BJ (cell line): ENCODE data around the gene LDLRAD4. TPM values are rescaled to one million over a fixed set of nuclear protein-coding genes. Genes with fewer than 3 reads are reported as not detected.

Experiments used
- CTCF ChIA-PET: fragments of 350-600 bp; formaldehyde crosslinking; extraction: SDS; loops from one replicate; lab custom pipeline; 2021; ENCODE audit warnings: antibody characterized with exemption, inconsistent platforms; lab: Yijun Ruan, JAX
- POLR2A ChIA-PET: fragments of 300-600 bp; sonication (Branson Sonifier 250); formaldehyde crosslinking; extraction: SDS; loops from one replicate; lab custom pipeline; 2021; ENCODE audit warnings: antibody characterized with exemption; lab: Charles Lee
- DNase-seq: peaks from one replicate; pipeline ENCODE4 v3.0.0-alpha.2; 2011; ENCODE audit warnings: low read depth
- H3K27me3 ChIP-seq: 2 replicates; pipeline ENCODE4 v1.6.0; 2011; ENCODE audit warnings: low read length; ENCODE audit not compliant: control insufficient read depth, insufficient read depth
- H3K36me3 ChIP-seq: 2 replicates; pipeline ENCODE4 v1.5.1; 2011; ENCODE audit warnings: low read length; ENCODE audit not compliant: control insufficient read depth, insufficient read depth
- H3K4me3 ChIP-seq: 2 replicates; pipeline ENCODE4 v1.5.1; 2011; ENCODE audit warnings: low read depth, mild to moderate bottlenecking, control low read depth, low read length
- CTCF ChIP-seq: IDR thresholded peaks from 2 replicates; pipeline ENCODE4 v1.5.1; 2011; ENCODE audit warnings: low read depth, mild to moderate bottlenecking, control low read depth, inconsistent platforms, low read length, moderate library complexity; ENCODE audit not compliant: insufficient read depth
- polyA plus RNA-seq: library from polyadenylated mRNA; depleted of rRNA; stranded (reverse); fragments of >200 nt; gene quantifications from 2 replicates; pipeline ENCODE4 v1.2.3, GENCODE V29; 2011

LDLRAD4 gene
- polyA plus RNA-seq, 1 experiment: not detected

GRCh38 chr18:13620818-13621445 is 402.4 kb downstream of the LDLRAD4 start:
- Histone ChIP-seq H3K4me3 (no peak overlapping the region), H3K27me3 (no peaks in the 10 kb centered on the region), H3K36me3 (no peaks in the 10 kb centered on the region)
- no peak for TF ChIP-seq CTCF
- CTCF ChIA-PET: no interaction called here
- POLR2A ChIA-PET: no interaction called here
- DNase-seq: no peak

- POLR2A ChIA-PET: no interaction called here
- Histone ChIP-seq H3K4me3 (no peak overlapping the region), H3K36me3 (no peaks in the 10 kb centered on the region), H3K27me3 (no peaks in the 10 kb centered on the region)
- no peak for DNase-seq
- TF ChIP-seq CTCF: no peak
- CTCF ChIA-PET: no interaction called here
Observed at GRCh38 chr18:13621446-13621849, 402.9 kb downstream of the LDLRAD4 start.

- no peak for DNase-seq
- POLR2A ChIA-PET: no interaction called here
- CTCF ChIA-PET: interaction anchor here (0.6 kb wide), 1 partner anchor 1330 kb away, joined by 3 read pairs; no protein-coding TSS in a partner anchor
Observed at GRCh38 chr18:13621886-13622619, 403.5 kb downstream of the LDLRAD4 start.

GRCh38 chr18:13622751-13623150 is 404.2 kb downstream of the LDLRAD4 start:
- TF ChIP-seq CTCF: no peak
- H3K4me3 ChIP-seq: no peak overlapping the region
- no peaks in the 10 kb centered on the region; the same call in 1 of the 2 replicates for H3K27me3 ChIP-seq
- POLR2A ChIA-PET: no interaction called here
- CTCF ChIA-PET: interaction anchor here (0.6 kb wide), 1 partner anchor 1330 kb away, joined by 3 read pairs; no protein-coding TSS in a partner anchor
- DNase-seq: no peak
- no peaks in the 10 kb centered on the region for H3K36me3 ChIP-seq

More at GRCh38 chr18:13621886-13622619, 403.5 kb downstream of the LDLRAD4 start:
- no peak for TF ChIP-seq CTCF
- Histone ChIP-seq H3K36me3 (no peaks in the 10 kb centered on the region), H3K27me3 (no peaks in the 10 kb centered on the region; the same call in 1 of the 2 replicates), H3K4me3 (no peak overlapping the region)

- ChIA-PET CTCF (no interaction called here), POLR2A (no interaction called here)
- no peak for TF ChIP-seq CTCF
- no peak overlapping the region for H3K4me3 ChIP-seq
- H3K27me3 ChIP-seq: no peaks in the 10 kb centered on the region; the same call in none of the 2 replicates
- DNase-seq: no peak
- H3K36me3 ChIP-seq: no peaks in the 10 kb centered on the region
Observed at GRCh38 chr18:13623348-13623747, 404.8 kb downstream of the LDLRAD4 start.
